Endothelial cell of umbilical vein (primary cell): ENCODE results near the gene CD2AP. TPM values are rescaled to one million over a fixed set of nuclear protein-coding genes. Genes with fewer than 3 reads are reported as not detected.

Experiments used
- BruUV-seq: library from RNA; stranded (reverse); fragments of 400-500 nt; replicated peaks from 2 replicates; lab custom pipeline; 2021; lab: Mats Ljungman, UMichigan
- CTCF ChIA-PET: fragments of 300-600, 350-600 bp; sonication (Branson Sonifier 250); formaldehyde crosslinking; loops from one replicate; lab custom pipeline; 2021; ENCODE audit warnings: antibody characterized with exemption, inconsistent platforms; lab: Charles Lee
- POLR2A ChIA-PET: fragments of 300-600, 350-600 bp; sonication (Branson Sonifier 250); formaldehyde crosslinking; loops from one replicate; lab custom pipeline; 2021; ENCODE audit warnings: antibody characterized with exemption, inconsistent platforms; lab: Charles Lee
- DNase-seq: peaks from one replicate; pipeline ENCODE4 v3.0.0-alpha.2; 2011; ENCODE audit warnings: low read depth, low spot score
- FAIRE-seq: peaks from 2 replicates; lab custom pipeline; 2011; peaks lifted over from hg19 to GRCh38; lab: Jason Lieb, UNC
- H2AFZ ChIP-seq: 2 replicates; pipeline ENCODE4 v1.6.0; 2012; ENCODE audit warnings: low read depth, low read length, control low read depth, inconsistent platforms
- H3K27ac ChIP-seq: 2 replicates; pipeline ENCODE4 v1.5.1; 2011; ENCODE audit warnings: low read depth, mild to moderate bottlenecking, control low read depth, low read length, moderate library complexity; ENCODE audit not compliant: insufficient read depth
- H3K27me3 ChIP-seq, 2 experiments: 2 replicates each; pipeline versions ENCODE4 v1.6.0 to v1.6.1; 2011; ENCODE audit warnings: low read length in 2 of 2, mixed read lengths in 1 of 2; ENCODE audit not compliant: control insufficient read depth in 2 of 2, insufficient read depth in 2 of 2
- H3K36me3 ChIP-seq, 2 experiments: 2 replicates in 1 of 2; 3 replicates in 1 of 2; pipeline ENCODE4 v1.5.1; 2011; ENCODE audit warnings: low read length in 2 of 2, mild to moderate bottlenecking in 1 of 2, moderate library complexity in 1 of 2; ENCODE audit not compliant: control insufficient read depth in 2 of 2, insufficient read depth in 2 of 2; ENCODE audit errors: extremely low read depth in 1 of 2
- H3K4me1 ChIP-seq: 3 replicates; pipeline ENCODE4 v1.5.1; 2011; ENCODE audit warnings: mild to moderate bottlenecking, low read length; ENCODE audit not compliant: control insufficient read depth, insufficient read depth; ENCODE audit errors: extremely low read depth
- H3K4me2 ChIP-seq: 2 replicates; pipeline ENCODE4 v1.6.1; 2011; ENCODE audit warnings: low read length, control low read depth, mixed read lengths; ENCODE audit not compliant: insufficient read depth
- H3K4me3 ChIP-seq, 3 experiments: fragments of 200-600 bp in 1 of 3; sonication (generic), shearing (Covaris generic) in 1 of 3; replicated peaks in 1 of 3; 2 replicates each; pipeline ENCODE4 v1.5.1; 2011 to 2016; ENCODE audit warnings: control low read depth in 3 of 3, low read length in 3 of 3, mild to moderate bottlenecking in 2 of 3, inconsistent platforms in 1 of 3, low read depth in 1 of 3, moderate library complexity in 1 of 3; ENCODE audit not compliant: insufficient read depth in 1 of 3
- H3K79me2 ChIP-seq: 2 replicates; pipeline ENCODE4 v1.6.0; 2012; ENCODE audit warnings: low read length, inconsistent platforms; ENCODE audit not compliant: control insufficient read depth, insufficient read depth
- H3K9ac ChIP-seq: replicated peaks from 2 replicates; pipeline ENCODE3; 2011; ENCODE audit warnings: low read length, control low read depth; ENCODE audit not compliant: insufficient read depth; ENCODE audit errors: extremely low read depth
- H3K9me1 ChIP-seq: replicated peaks from 3 replicates; pipeline ENCODE4 v1.6.0; 2011; ENCODE audit warnings: mild to moderate bottlenecking, low read length; ENCODE audit not compliant: control insufficient read depth, insufficient read depth; ENCODE audit errors: extremely low read depth
- H3K9me3 ChIP-seq: replicated peaks from 2 replicates; pipeline ENCODE4 v1.5.1; 2012; ENCODE audit warnings: low read length, inconsistent platforms; ENCODE audit not compliant: control insufficient read depth, insufficient read depth
- H4K20me1 ChIP-seq: replicated peaks from 2 replicates; pipeline ENCODE3; 2011; ENCODE audit warnings: mild to moderate bottlenecking, low read length; ENCODE audit not compliant: control insufficient read depth, insufficient read depth; ENCODE audit errors: extremely low read depth
- EZH2 ChIP-seq: IDR thresholded peaks from 2 replicates; pipeline ENCODE4 v1.6.1; 2012; ENCODE audit warnings: borderline replicate concordance, low read depth, mild to moderate bottlenecking, moderate library complexity, low read length, inconsistent platforms; ENCODE audit not compliant: severe bottlenecking
- FOS ChIP-seq: IDR thresholded peaks from 2 replicates; pipeline ENCODE4 v1.6.1; 2011; ENCODE audit warnings: mild to moderate bottlenecking, low read length, moderate library complexity, borderline replicate concordance; ENCODE audit not compliant: insufficient read depth
- GATA2 ChIP-seq: IDR thresholded peaks from 2 replicates; pipeline ENCODE4 v1.7.0; 2011; ENCODE audit warnings: low read depth, mild to moderate bottlenecking, moderate library complexity, mixed read lengths, low read length; ENCODE audit not compliant: insufficient read length, insufficient read depth
- JUN ChIP-seq: IDR thresholded peaks from 2 replicates; pipeline ENCODE4 v1.6.1; 2011; ENCODE audit warnings: borderline replicate concordance, low read depth; ENCODE audit not compliant: insufficient read length, insufficient read depth
- MYC ChIP-seq: IDR thresholded peaks from one replicate; pipeline ENCODE4 v1.6.1; 2011; ENCODE audit warnings: mild to moderate bottlenecking, low read depth, low read length
- POLR2A ChIP-seq: IDR thresholded peaks from 2 replicates; pipeline ENCODE4 v1.6.1; 2012; ENCODE audit warnings: low read depth, mild to moderate bottlenecking, control low read depth, low read length
- POLR2AphosphoS5 ChIP-seq: IDR thresholded peaks from 2 replicates; pipeline ENCODE4 v1.6.1; 2012; ENCODE audit warnings: low read depth, mild to moderate bottlenecking, control low read depth, low read length, moderate library complexity; ENCODE audit not compliant: insufficient read depth
- dilution Hi-C: fragments of 300-500 bp; cut with MboI; formaldehyde crosslinking; loops from one replicate; pipeline ENCODE4 v1.15.0; 2019; ENCODE audit warnings: low sequenced_read_pairs; ENCODE audit not compliant: extremely low pct_ligation_motif_present
- intact Hi-C: fragments of 100-400 bp; cut with micrococcal nuclease; formaldehyde crosslinking; loops from one replicate; pipeline ENCODE4 v1.10.0; 2022
- polyA plus RNA-seq, 4 experiments: library from polyadenylated mRNA; depleted of rRNA in 3 of 4; stranded (reverse) in 3 of 4; unstranded in 1 of 4; fragments of >200 nt; gene quantifications; 2 replicates each; pipeline versions ENCODE4 v1.2.1 to v1.2.3, GENCODE V29; 2011 to 2012; ENCODE audit warnings: missing spikeins in 1 of 4
- total RNA-seq: library from RNA; stranded (reverse); gene quantifications from 2 replicates; pipeline ENCODE4 v1.2.3, GENCODE V29; 2021
- TF ChIP-seq, protein P1 (sequence below): IDR thresholded peaks from 2 replicates; pipeline ENCODE4 v1.6.1; 2011; ENCODE audit not compliant: insufficient read depth, insufficient read length
- TF ChIP-seq, protein P2 (sequence below), 2 donors: IDR thresholded peaks; 1 replicate in 1 of 2; 2 replicates in 1 of 2; pipeline ENCODE4 v1.5.1; 2011; ENCODE audit warnings: low read length in 2 of 2, mild to moderate bottlenecking in 2 of 2, moderate library complexity in 2 of 2, control low read depth in 1 of 2, inconsistent platforms in 1 of 2, low read depth in 1 of 2; ENCODE audit not compliant: insufficient read depth in 1 of 2; ENCODE audit errors: extremely low read depth in 1 of 2

The CD2AP gene
- total and polyA plus RNA-seq, 2 donors (not counting 3 experiments of a cell fraction or from before 2014, with no cell fraction given) = 4.2 to 39.8 TPM

DNA sequence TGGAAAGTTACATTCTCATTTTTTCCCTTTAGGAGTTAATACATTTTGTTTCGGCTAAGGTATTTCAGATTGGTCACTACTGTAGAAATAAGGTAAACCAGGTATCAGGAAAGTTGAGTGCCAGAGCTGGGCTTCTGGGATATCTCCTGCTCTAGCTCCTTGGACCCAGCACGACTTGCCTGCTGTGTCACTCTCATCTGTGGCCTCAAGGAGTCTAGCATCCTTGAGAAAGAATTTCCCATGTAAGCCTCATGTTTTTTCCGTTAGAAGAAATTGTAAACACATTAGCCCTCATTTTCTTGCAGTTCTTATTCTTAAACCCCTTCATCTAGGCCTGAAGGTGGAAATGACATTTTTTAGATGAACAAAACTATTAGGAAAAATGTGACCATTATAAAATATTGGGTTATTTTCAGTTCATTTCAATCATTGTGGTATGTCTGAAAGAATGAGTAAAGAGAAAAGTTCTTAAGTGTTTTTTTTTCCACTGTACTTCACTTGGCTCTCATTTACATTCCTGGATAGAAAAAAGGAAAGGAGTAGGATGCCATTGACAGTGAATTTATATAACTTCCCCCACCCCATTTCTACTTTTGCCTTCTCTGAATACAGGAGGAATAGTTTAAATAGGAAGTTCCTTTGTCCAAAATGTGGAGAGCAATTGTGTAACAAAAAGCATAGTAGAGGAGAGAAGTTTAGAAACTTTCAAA is 46.7 kb downstream of the CD2AP start:
- H4K20me1 ChIP-seq = peaks cover 7% of the 10 kb centered on the region
- H3K4me3 ChIP-seq = no peak overlapping the region
- DNase-seq = peak; percentile 27
- intact Hi-C loops = no loop called here
- TF ChIP-seq JUN = no peak
- no peak for TF ChIP-seq MYC
- TF ChIP-seq, protein P1, sequence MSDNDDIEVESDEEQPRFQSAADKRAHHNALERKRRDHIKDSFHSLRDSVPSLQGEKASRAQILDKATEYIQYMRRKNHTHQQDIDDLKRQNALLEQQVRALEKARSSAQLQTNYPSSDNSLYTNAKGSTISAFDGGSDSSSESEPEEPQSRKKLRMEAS = no peak
- no peak for TF ChIP-seq GATA2
- TF ChIP-seq FOS = no peak
- TF ChIP-seq POLR2A = no peak
- TF ChIP-seq, protein P2, sequence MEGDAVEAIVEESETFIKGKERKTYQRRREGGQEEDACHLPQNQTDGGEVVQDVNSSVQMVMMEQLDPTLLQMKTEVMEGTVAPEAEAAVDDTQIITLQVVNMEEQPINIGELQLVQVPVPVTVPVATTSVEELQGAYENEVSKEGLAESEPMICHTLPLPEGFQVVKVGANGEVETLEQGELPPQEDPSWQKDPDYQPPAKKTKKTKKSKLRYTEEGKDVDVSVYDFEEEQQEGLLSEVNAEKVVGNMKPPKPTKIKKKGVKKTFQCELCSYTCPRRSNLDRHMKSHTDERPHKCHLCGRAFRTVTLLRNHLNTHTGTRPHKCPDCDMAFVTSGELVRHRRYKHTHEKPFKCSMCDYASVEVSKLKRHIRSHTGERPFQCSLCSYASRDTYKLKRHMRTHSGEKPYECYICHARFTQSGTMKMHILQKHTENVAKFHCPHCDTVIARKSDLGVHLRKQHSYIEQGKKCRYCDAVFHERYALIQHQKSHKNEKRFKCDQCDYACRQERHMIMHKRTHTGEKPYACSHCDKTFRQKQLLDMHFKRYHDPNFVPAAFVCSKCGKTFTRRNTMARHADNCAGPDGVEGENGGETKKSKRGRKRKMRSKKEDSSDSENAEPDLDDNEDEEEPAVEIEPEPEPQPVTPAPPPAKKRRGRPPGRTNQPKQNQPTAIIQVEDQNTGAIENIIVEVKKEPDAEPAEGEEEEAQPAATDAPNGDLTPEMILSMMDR (IDR thresholded peaks at IDR 0.05; ENCODE audit: extremely low read depth in 1 of 2, insufficient read depth in 1 of 2, low read depth in 1 of 2, low read length in 2 of 2) = no peak
- no peak for TF ChIP-seq POLR2AphosphoS5
- no peak for TF ChIP-seq EZH2
- no peak overlapping the region for H3K27ac ChIP-seq
- no TSS peak for BruUV-seq
- H3K4me1 ChIP-seq = peaks cover 16% of the 10 kb centered on the region
- no peaks in the 10 kb centered on the region for H3K27me3 ChIP-seq
- H3K9me1 ChIP-seq = peaks cover 3% of the 10 kb centered on the region
- no peak overlapping the region for H3K4me2 ChIP-seq
- peaks cover 0 to 3% of the 10 kb centered on the region in 2 experiments for H3K36me3 ChIP-seq
- CTCF ChIA-PET = interaction anchor here (1.0 kb wide), 1 partner anchor 11 kb away, joined by 5 read pairs; no protein-coding TSS in a partner anchor
- POLR2A ChIA-PET = interaction anchor here (0.7 kb wide), 1 partner anchor 25 kb away, joined by 3 read pairs; no protein-coding TSS in a partner anchor
- dilution Hi-C loops = no loop called here
- FAIRE-seq = no peak
- peaks cover 62% of the 10 kb centered on the region for H3K79me2 ChIP-seq
- H3K9ac ChIP-seq = no peak overlapping the region
- no peak overlapping the region for H2AFZ ChIP-seq
- H3K9me3 ChIP-seq = no peaks in the 10 kb centered on the region
